ENCODE results near the gene MRPL37.

MRPL37 gene

DNA sequence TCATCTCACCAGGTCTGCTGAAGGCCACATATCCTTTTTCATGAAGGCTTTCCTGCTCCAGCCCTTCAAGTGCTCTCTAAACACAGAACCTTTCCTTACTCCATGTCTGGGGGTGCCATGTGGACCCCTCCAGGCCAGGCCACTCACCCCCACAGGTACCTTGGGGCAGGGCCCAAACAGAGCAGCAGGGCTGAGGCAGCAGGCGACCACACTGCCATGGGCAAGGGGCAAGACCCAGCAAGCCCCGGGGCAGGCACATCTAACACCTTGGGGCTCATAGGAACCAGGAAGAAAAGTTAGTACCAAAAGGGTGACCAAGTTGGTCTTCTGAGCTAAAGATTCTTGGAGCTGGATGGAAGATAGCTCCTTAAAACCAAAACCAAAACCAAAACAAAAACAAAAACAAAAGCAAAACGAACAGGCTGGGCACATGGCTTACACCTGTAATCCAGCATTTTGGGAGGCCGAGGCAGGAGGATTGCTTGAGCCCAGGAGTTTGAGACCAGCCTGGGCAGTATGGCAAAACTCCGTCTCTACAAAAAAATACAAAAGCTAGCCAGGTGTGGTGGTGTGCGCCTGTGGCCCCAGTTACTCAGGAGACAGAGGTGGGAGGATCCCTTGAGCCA, 63.7 kb downstream of the MRPL37 start:
- no peak for DNase-seq (ENCODE audit: low spot score)
- Mint-ChIP-seq H3K27me3 (ENCODE audit: low read depth) (no peaks in the 10 kb centered on the region), H3K36me3 (ENCODE audit: low read depth) (no peaks in the 10 kb centered on the region), H3K4me3 (no peak overlapping the region), H3K9me3 (no peaks in the 10 kb centered on the region), H3K4me1 (ENCODE audit: low read depth) (peaks cover 5% of the 10 kb centered on the region), H3K27ac (peak overlapping the region; percentile 74)

DNA sequence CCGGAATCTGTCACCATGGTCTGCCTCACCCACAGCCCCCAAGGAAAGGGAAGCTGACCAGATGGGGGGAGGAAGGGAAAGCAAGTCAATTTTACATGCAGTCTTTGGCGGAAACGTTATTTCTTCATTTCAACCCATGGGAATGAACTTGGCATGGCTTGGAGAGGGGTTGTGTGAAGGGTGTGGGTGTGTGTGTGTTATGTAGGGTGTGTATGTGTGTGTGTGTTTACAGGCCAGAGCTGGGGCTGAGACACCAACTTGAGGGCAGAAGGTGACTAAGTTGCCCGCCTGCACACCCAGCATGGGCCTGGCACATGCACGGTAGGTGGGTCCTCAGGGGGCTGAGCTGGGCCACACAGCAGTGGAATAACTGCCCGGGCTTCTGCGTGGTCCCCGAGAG, 65.2 kb downstream of the MRPL37 start:
- Mint-ChIP-seq H3K36me3 (ENCODE audit: low read depth) (no peaks in the 10 kb centered on the region), H3K27me3 (ENCODE audit: low read depth) (no peaks in the 10 kb centered on the region), H3K9me3 (no peaks in the 10 kb centered on the region), H3K4me3 (no peak overlapping the region), H3K4me1 (ENCODE audit: low read depth) (peaks cover 5% of the 10 kb centered on the region), H3K27ac (no peak overlapping the region)
- no peak for DNase-seq (ENCODE audit: low spot score)

DNA sequence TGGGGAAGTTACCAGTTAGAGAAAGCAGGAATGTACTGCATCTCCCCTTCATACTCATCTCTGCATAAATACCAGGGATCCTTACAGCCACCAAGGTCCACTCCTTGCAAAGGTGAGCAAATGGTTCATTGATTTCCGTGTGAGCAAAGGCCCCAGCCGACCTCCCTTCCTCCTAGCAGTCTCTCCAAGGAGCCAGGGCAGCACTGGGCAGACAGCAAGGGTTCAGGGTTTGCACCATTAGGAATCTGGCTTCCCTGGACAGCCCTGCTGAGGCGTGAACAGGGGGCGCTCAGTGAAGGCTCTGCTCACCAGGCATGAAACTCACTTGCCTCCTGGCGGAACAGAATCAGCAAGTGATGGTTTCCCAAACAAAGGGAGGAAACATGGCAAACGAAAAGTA, 65.7 kb downstream of the MRPL37 start:
- Mint-ChIP-seq H3K36me3 (ENCODE audit: low read depth) (no peaks in the 10 kb centered on the region), H3K27ac (no peak overlapping the region), H3K4me3 (no peak overlapping the region), H3K27me3 (ENCODE audit: low read depth) (no peaks in the 10 kb centered on the region), H3K9me3 (no peaks in the 10 kb centered on the region), H3K4me1 (ENCODE audit: low read depth) (peaks cover 5% of the 10 kb centered on the region)
- DNase-seq (ENCODE audit: low spot score), result no peak

DNA sequence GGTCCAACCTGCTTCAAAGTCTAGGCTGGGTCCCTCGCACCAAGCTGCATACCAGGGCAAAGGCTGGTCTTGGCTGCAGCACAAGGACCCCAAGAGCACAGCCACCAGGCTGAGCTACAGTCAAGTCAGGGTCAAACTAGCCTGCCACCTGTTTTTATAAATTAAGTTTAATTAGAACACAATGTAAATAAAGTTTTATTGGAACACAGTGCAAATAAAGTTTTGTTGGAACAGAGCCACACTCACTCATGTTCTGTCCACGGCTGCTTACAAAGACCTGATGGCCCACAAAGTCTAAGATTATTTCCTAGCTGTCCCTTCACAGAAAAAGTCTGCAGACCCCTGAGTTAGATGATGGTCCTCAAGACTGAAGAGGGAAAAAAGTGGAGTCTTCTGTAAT, 66.2 kb downstream of the MRPL37 start:
- Mint-ChIP-seq H3K27me3 (ENCODE audit: low read depth) (no peaks in the 10 kb centered on the region), H3K36me3 (ENCODE audit: low read depth) (no peaks in the 10 kb centered on the region), H3K4me1 (ENCODE audit: low read depth) (peaks cover 5% of the 10 kb centered on the region), H3K9me3 (no peaks in the 10 kb centered on the region), H3K27ac (no peak overlapping the region), H3K4me3 (no peak overlapping the region)
- DNase-seq (ENCODE audit: low spot score), result no peak

DNA sequence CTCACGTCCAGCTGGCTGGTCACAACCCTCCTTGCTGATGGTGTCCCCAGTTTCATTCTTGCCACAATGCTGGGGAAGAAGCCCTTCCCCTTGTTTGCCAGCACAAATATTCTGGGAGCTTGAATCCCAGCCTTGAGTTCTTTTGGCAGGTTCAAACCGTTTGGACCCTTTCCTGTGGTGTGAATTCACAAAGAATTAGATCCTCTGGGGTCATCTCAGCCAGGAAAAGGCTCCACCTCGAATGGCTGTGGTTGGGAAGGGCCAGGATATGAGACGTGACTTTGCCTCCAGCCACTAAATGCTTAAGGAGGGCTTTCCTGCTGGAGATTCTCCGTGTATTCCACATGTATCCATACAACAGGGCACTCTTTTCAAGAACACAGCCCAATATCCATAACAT, 66.9 kb downstream of the MRPL37 start:
- Mint-ChIP-seq H3K4me1 (ENCODE audit: low read depth) (peaks cover 5% of the 10 kb centered on the region), H3K4me3 (no peak overlapping the region), H3K27ac (no peak overlapping the region), H3K27me3 (ENCODE audit: low read depth) (no peaks in the 10 kb centered on the region), H3K36me3 (ENCODE audit: low read depth) (no peaks in the 10 kb centered on the region), H3K9me3 (no peaks in the 10 kb centered on the region)
- no peak for DNase-seq (ENCODE audit: low spot score)

Data from T-helper 2 cell treated with Interferon-gamma antibody and Interleukin-4, amounts not matched to agents 5 μg/mL and 100 μg/mL, for 36 hours (primary cell).